ACHN (cell line): ENCODE results near the gene FRAT1.
"Not testable (repeated sequence)": the region's sequence is repeated elsewhere in the genome, so short reads cannot be mapped to it uniquely, and the experiment has no call there.

Experiments used
- DNase-seq: peaks from one replicate; pipeline ENCODE4 v3.0.0-alpha.2; 2015
- in situ Hi-C: cut with HindIII; loops from 2 replicates; pipeline ENCODE4 v1.10.0; 2017; ENCODE audit warnings: low sequenced_read_pairs, low pct_ligation_motif_present, low pct_unique_long_range_greater_than_20kb

The FRAT1 gene

DNA sequence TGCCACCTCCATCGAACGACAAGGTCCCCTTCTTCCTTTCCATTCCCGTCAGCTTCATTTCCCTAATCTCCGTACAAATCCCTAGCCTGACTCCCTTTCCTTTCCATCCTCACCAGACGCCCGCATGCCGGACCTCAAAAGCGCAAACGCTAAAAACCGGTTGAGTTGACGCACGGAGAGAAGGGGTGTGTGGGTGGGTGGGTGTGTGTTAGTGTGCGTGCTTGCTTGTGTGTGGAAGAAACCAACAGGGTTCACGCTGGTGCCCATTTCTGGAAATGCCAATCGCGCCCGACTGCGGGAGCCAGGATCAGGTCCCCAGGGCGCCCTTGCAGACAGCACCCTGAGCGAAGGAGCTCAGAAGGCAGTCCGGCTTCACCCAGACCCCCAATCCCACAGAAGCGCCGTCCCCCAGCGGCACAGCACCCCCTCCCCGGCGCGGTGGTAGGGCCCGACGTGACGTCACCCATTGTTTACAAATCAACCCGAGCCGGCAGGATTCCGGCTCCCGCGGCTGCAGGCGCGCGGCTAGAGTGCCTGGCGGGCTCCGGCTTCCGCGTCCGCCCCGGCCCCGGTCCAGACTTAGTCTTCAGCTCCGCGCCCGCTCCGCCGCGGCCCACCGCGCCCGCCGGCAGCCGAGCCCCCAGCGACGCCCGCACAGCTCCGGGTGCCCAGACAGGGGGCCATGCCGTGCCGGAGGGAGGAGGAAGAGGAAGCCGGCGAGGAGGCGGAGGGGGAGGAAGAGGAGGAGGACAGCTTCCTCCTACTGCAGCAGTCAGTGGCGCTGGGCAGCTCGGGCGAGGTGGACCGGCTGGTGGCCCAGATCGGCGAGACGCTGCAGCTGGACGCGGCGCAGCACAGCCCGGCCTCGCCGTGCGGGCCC is at the start of gene FRAT1:
Gene FRAT1, plus strand, starts transcription at position 500 of the 880 bp plus-strand sequence. Its CDS starts 183 bp downstream, at position 683.
- in situ Hi-C loops: no loop called here
- peak; percentile 85 for DNase-seq

GRCh38 chr10:97270523-97271154 is 48.4 kb upstream of the FRAT1 start:
- DNase-seq: no peak

GRCh38 chr10:97273700-97274099 is 45.4 kb upstream of the FRAT1 start:
- DNase-seq: no peak

More at GRCh38 chr10:97270523-97271154, 48.4 kb upstream of the FRAT1 start:
- in situ Hi-C loops: no loop called here

GRCh38 chr10:97274828-97275227 is 44.2 kb upstream of the FRAT1 start:
- in situ Hi-C loops: no loop called here
- no peak for DNase-seq

More at GRCh38 chr10:97273700-97274099, 45.4 kb upstream of the FRAT1 start:
- in situ Hi-C loops: no loop called here

- no peak for DNase-seq
- in situ Hi-C loops: no loop called here
Measured at GRCh38 chr10:97277551-97277950, 41.5 kb upstream of the FRAT1 start.

- peak; percentile 67 for DNase-seq
- in situ Hi-C loops: no loop called here
Measured at GRCh38 chr10:97278491-97278989, 40.5 kb upstream of the FRAT1 start.

- no peak for DNase-seq
- in situ Hi-C loops: no loop called here
Measured at GRCh38 chr10:97279121-97279815, 39.8 kb upstream of the FRAT1 start.

DNA sequence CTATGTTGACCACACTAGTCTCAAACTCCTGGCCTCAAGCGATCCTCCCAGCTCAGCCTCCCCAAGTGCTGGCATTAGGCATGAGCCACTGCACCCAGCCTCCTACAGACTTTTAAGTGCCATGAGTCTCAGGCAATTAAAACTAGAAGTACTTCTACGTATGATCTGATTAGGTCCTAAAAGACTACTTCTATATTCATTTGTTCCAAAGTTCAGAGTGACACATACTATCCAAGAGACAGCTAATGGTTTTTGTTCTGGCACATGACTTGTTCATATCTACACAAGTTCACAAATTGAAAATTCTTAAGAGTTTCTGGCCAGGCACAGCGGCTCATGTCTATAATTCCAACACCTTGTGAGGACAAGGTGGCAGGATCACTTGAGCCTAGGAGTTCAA is 38.3 kb upstream of the FRAT1 start:
- in situ Hi-C loops: no loop called here
- DNase-seq: no peak

GRCh38 chr10:97290076-97290475 is 29.0 kb upstream of the FRAT1 start:
- DNase-seq, in situ Hi-C loops: not testable (repeated sequence)

DNA sequence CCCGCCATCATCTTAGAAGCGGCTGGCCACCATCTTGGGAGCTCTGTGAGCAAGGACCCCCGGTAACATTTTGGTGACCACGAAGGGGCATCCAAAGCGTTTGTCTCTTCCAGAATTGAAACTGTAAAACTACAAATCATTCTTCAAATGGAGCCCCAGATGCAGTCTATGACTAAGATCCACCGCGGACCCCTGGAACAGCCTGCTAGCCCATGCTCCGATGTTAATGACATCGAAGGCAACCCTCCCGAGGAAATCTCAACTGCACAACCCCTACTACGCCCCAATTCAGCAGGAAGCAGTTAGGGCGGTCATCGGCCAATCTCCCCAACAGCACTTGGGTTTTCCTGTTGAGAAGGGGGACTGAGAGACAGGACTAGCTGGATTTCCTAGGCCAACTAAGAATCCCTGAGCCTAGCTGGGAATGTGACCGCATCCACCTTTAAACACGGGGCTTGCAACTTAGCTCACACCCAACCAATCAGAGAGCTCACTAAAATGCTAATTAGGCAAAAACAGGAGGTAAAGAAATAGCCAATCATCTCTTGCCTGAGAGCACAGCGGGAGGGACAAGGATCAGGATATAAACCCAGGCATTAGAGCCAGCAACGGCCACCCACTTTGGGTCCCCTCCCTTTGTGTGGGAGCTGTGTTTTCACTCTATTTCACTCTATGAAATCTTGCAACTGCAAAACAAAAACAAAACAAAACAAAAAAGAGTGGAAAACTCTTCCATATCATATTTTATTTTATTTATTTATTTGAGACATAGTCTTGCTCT is 28.3 kb upstream of the FRAT1 start:
- in situ Hi-C loops: not testable (repeated sequence)

DNA sequence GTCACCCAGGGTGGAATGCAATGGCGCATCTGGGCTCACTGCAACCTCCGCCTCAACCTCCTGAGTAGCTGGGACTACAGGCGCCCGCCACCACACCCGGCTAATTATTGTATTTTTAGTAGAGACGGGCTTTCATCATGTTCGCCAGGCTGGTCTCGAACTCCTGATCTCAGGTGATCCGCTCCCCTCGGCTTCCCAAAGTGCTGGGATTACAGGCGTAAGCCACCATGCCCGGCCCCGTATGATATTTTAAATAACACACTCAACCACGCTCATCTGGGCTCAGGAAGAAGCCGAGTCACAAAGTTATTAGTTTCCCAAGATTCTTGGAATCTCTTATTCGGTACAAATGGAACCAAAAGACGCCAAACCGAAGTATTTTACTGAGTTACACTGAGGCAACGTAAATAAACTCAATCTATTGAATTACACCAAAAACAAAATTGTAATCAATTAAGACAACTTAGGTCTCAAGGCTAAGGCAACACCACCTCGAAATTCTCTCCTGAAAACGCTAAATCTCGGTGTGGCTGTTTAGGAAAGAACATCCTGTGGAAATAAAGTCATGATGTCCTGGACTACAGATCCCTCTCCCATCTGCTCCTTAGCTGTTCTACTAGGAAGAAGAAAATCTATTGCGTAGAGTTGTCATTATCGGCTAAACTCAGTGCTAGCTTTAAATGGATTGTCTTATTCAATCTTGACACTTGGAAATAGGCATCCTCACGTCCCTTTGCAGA is 27.5 kb upstream of the FRAT1 start:
- in situ Hi-C loops: no loop called here

More for the DNA sequence above, 28.3 kb upstream of the FRAT1 start:
- not testable (repeated sequence) for DNase-seq

DNA sequence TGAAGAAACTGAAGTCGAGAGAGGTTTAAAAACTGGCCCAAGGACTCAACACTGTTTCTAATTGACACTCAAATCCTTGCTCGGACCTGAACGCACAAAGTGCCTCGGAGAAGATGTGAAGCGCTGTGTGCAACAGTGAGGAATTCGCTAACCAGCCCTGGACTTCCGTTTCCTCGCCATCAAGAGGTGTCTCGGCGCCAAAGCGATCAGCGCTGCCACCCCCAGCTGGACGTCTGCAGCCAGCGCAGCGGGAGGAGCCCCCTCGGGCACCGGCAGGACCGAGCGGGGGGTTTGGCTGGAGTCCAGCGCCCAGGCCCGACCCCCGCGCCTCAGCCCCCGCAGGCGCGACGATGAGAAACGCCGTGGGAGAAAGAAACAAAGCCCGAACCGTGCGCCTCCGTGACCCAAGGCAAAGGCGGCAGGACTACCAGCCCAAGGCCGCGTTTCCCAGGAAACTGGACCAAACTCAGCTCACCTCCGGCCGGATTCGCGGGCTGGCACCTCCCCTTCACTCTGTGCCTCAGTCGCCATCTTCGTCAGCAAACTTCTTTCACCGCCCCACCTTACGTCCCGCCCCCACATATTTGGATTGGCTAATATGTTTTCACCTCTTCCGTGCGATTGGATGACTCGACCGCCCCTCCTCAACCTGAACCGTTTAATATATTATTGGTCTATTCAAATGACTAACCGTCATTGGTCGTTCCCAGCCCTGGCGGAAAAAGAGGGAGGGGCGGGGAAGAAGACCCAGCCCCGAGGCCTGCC is 26.8 kb upstream of the FRAT1 start, which contains the start of gene ARHGAP19:
Gene ARHGAP19, minus strand, starts transcription at position 541 of the 765 bp plus-strand sequence. Its CDS starts 10 bp downstream, at position 531.
- DNase-seq: peak; percentile 99
- in situ Hi-C loops: no loop called here

More for the DNA sequence above, 27.5 kb upstream of the FRAT1 start:
- peak; percentile 14 for DNase-seq

DNA sequence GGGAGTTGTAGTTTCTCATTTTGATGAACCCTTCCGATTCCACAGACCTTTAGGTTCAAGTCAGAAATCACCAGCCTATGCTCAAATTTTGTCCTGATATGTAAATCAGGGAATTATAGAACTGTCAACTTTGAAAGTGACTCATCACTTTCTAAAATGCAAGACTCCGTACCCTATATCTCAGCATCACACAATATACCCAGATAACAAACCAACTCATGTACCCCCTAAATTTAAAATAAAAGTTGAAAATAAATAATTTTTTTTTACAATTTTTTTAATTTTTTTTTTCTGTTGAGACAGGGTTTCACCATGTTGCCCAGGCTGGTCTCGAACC is 26.2 kb upstream of the FRAT1 start:
- DNase-seq: no peak
- in situ Hi-C loops: no loop called here

- DNase-seq: no peak
- in situ Hi-C loops: no loop called here
Measured at GRCh38 chr10:97297556-97298222, 21.4 kb upstream of the FRAT1 start.

DNA sequence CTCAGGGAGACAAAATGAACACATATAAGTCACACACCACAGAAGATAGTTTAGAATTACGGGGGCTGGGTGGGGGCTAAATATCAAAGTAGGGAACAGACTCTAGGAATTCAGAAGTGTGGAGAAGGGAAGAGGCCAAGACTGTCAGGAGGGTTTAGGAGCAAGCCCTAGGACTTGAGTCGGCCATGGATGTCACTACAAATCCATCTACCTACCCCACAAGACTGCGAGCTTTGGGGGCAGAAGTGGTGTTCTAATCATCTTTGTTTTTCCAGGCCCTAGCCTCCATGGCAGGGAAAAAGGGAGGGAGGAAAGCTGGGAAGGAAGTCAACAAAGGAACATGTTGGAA is 20.9 kb upstream of the FRAT1 start:
- in situ Hi-C loops: no loop called here
- no peak for DNase-seq

DNA sequence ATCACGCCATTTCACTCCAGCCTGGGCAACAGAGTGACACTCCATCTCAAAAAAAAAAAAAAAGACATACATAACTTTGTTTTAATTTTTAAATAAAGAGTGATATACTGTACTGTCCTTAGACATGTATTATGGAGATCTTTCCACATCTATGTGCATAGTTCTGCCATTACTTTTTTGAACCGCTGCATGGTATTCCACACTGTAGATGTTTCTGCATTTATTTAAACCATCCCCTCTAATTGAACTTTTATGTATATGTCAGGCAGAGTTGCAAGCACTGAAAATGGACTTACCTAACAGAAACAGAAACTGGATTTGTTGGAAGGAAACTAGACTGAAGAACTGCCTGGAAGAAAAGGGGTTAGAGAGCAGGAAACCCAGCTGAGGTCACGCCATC is 18.1 kb upstream of the FRAT1 start:
- in situ Hi-C loops: no loop called here
- DNase-seq: no peak
